Choroid plexus epithelial cell (primary cell): ENCODE data around the gene TEX10.
"Not testable (repeated sequence)": the region's sequence is repeated elsewhere in the genome, so short reads cannot be mapped to it uniquely, and the experiment has no call there.

Source experiments
- DNase-seq: peaks from one replicate; pipeline ENCODE4 v3.0.0-alpha.2; 2010; ENCODE audit warnings: low read depth
- H3K4me3 ChIP-seq: 2 replicates; pipeline ENCODE4 v1.5.1; 2011; ENCODE audit warnings: low read depth, mild to moderate bottlenecking, control low read depth, low read length, moderate library complexity
- CTCF ChIP-seq: conservative IDR thresholded peaks from 2 replicates; pipeline ENCODE4 v1.5.1; 2011; ENCODE audit warnings: low read depth, mild to moderate bottlenecking, control low read depth, inconsistent platforms, low read length, moderate library complexity

Gene TEX10

DNA sequence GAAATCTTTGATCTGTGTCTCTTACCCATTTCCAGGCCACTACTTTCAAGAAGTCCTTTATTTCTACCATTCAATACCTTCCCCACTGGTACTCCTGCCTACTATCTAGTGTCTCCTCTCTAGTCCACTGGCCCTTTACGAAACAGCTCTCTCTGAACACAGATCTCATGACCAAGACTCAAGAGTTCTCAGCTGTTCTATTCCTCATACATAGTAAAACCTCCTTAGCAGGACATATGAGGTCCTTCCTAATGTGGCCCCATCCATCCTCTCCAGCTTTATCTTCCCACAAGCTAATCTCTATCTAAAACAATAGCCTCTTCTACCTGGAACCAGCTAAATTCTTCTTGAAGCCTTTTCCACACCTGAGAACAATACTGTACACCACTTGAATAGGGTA is 2.6 kb downstream of the TEX10 start:
- no peak overlapping the region for H3K4me3 ChIP-seq
- peak; percentile 13 for DNase-seq
- no peak for TF ChIP-seq CTCF

- no peak overlapping the region for H3K4me3 ChIP-seq
- TF ChIP-seq CTCF: no peak
- no peak for DNase-seq
These were observed 5.9 kb downstream of the TEX10 start for GRCh38 chr9:100346836-100347235.

- H3K4me3 ChIP-seq: no peak overlapping the region
- TF ChIP-seq CTCF: no peak
- no peak for DNase-seq
These were observed 10.9 kb downstream of the TEX10 start for GRCh38 chr9:100341889-100342288.

DNA sequence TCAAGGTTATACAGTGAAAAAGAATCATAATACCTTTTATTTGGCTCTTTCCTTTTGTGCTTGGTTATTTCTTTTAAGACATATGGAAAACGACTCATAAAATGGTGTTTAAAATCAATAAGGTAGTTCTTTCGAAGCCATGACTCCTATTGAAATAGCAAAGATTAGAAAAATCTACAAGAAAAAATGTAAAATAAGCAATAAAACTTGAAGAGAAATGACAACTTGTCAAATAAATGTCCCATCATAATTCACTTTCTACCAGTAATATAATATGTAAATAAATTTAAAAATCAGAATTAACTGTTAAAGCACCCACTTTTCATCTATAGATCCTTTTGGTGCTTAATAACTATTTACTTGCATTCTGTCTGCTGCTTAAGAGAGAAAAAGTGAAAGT is 12.5 kb downstream of the TEX10 start:
- TF ChIP-seq CTCF: no peak
- H3K4me3 ChIP-seq: no peak overlapping the region
- no peak for DNase-seq

DNA sequence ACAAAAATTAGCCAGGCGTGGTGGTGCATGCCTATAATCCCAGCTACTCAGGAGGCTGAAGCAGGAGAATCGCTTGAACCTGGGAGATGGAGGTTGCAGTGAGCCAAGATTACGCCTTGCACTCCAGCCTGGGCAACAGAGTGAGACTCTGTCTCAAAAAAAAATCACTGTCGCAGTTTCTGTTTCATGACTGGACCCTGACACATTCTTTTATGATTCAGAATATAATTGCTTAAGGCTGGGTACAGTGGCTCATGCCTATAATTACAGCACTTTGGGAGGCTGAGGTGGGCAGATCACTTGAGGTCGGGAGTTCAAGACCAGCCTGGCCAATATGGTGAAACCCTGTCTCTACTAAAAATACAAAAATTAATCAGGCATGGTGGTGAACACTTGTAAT is 14.0 kb downstream of the TEX10 start:
- H3K4me3 ChIP-seq, DNase-seq: not testable (repeated sequence)

GRCh38 chr9:100324594-100325200 is 28.0 kb downstream of the TEX10 start:
- peak; percentile 82 for DNase-seq
- TF ChIP-seq CTCF: peak; percentile 51
- no peak overlapping the region for H3K4me3 ChIP-seq

DNA sequence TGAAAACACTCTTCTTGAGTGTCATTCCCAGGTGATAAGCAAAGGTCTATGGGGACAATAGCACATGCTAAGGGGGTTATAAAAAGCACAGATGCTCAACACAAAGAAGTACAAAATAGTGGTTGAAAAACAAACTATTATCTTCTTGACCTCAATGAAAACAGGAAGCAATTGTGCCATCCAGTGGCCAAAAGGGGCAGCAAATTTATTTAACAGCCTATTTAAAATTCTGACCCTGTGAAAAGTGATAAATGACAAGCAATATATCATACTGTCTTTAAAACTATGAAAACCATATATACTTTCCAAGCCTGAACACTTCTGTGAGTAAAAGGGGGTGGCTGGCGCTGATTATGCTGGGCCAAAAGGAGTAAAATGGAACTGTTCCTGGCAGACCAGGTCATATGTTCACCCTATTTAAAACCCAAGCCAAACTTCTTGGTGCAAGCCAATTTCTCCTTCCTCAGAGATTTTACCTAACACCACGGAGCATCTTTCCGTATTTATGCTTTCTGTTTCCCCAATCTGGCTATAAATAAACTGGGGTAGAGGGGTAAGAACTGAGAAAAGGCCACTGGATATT is 29.7 kb downstream of the TEX10 start:
- TF ChIP-seq CTCF: peak; percentile 75
- peak; percentile 69 for DNase-seq
- no peak overlapping the region for H3K4me3 ChIP-seq

DNA sequence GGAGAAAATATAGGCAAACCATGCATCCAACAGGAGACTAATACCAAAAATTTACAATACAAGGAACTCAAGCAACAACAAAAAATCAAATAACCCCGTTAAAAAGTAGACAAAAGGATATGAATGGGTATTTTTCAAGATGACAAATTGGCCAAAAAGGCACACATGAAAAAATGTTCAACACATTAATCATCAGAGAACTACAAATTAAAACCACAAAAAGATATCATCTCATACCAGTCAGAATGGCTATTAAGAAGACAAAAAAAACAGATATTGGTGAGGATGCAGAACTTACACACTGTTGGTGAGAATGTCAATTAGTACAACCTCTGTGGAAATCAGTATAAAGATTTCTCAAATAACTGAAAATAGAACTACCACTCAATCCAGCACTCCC is 35.0 kb downstream of the TEX10 start:
- DNase-seq: peak; percentile 47
- TF ChIP-seq CTCF: no peak
- no peak overlapping the region for H3K4me3 ChIP-seq
